Gastroesophageal sphincter (tissue), 4 donors: ENCODE data around the gene GADL1. TPM values are rescaled to one million over a fixed set of nuclear protein-coding genes. Genes with fewer than 3 reads are reported as not detected.

Experiments used
- ATAC-seq: fragments of 150-250 bp; one replicate; pipeline ENCODE4 v1.9.1; 2016; ENCODE audit warnings: mild to moderate bottlenecking, moderate library complexity
- H3K27ac ChIP-seq, 4 donors: fragments of 200-600 bp; sonication (generic) in 3 of 4; 1 replicate in 3 of 4; 2 replicates in 1 of 4; pipeline ENCODE4 v1.5.1; 2016 to 2019
- H3K27me3 ChIP-seq: fragments of 200-600 bp; sonication (generic); one replicate; pipeline ENCODE4 v1.5.1; 2019
- H3K36me3 ChIP-seq, 2 donors: fragments of 200-600 bp; sonication (generic); one replicate each; pipeline ENCODE4 v1.5.1; 2019; ENCODE audit warnings: control low read depth in 1 of 2
- H3K4me1 ChIP-seq, 3 donors: fragments of 200-600 bp; sonication (generic); 1 replicate in 2 of 3; 2 replicates in 1 of 3; pipeline ENCODE4 v1.5.1; 2016 to 2019; ENCODE audit warnings: control low read depth in 2 of 3
- H3K4me3 ChIP-seq, 2 donors: fragments of 200-600 bp; sonication (generic); one replicate each; pipeline ENCODE4 v1.5.1; 2019; ENCODE audit warnings: mild to moderate bottlenecking in 1 of 2, moderate library complexity in 1 of 2
- H3K9me3 ChIP-seq, 3 donors: fragments of 200-600 bp; sonication (generic); one replicate each; pipeline ENCODE4 v1.5.1; 2017 to 2019; ENCODE audit warnings: control low read depth in 2 of 3
- CTCF ChIP-seq, 4 experiments: fragments of 200-600 bp in 2 of 4; fragments of 450-650 bp in 2 of 4; sonication (generic) in 1 of 4; IDR thresholded peaks; one replicate each; pipeline ENCODE4 v1.5.1; 2017 to 2019; ENCODE audit warnings: antibody characterized with exemption in 4 of 4, mild to moderate bottlenecking in 2 of 4, moderate library complexity in 2 of 4
- EP300 ChIP-seq: sonication (generic); formaldehyde crosslinking; IDR thresholded peaks from one replicate; pipeline ENCODE4 v1.6.1; 2017; ENCODE audit warnings: antibody characterized with exemption, mild to moderate bottlenecking
- POLR2A ChIP-seq, 2 donors: fragments of 450-650 bp; IDR thresholded peaks; one replicate each; pipeline ENCODE4 v1.6.1; 2017; ENCODE audit warnings: antibody characterized with exemption in 2 of 2, mild to moderate bottlenecking in 2 of 2, moderate library complexity in 1 of 2
- POLR2AphosphoS5 ChIP-seq: sonication (generic); formaldehyde crosslinking; IDR thresholded peaks from one replicate; pipeline ENCODE4 v1.6.1; 2017; ENCODE audit warnings: antibody characterized with exemption
- WGBS, 2 donors: methylation state at CpG; one replicate each; pipeline ENCODE4 v1.1.5; 2018; ENCODE audit warnings: low coverage in 1 of 2; 5-methylcytosine and 5-hydroxymethylcytosine counted together
- total RNA-seq, 4 donors: library from RNA; depleted of rRNA; stranded (reverse); fragments of >200 nt; gene quantifications; one replicate each; pipeline ENCODE4 v1.1.0, GENCODE V29; 2016

The GADL1 gene
- total RNA-seq, 4 donors from 2014 or later, result 2.2 to 20.9 (median 3.9) TPM

- Histone ChIP-seq H3K4me3 (no peak overlapping the region), H3K9me3 (no peaks in the 10 kb centered on the region), H3K27me3 (no peaks in the 10 kb centered on the region), H3K36me3 (peaks cover 0 to 52% of the 10 kb centered on the region in 2 donors), H3K4me1 (peaks cover 33 to 78% (median 44%) of the 10 kb centered on the region in 3 donors), H3K27ac (peak overlapping the region in 3 of 4 donors; percentile 47 to 79 (median 73))
- peak; percentile 70 for ATAC-seq
- no peak for TF ChIP-seq POLR2A (IDR thresholded peaks at IDR 0.05)
- TF ChIP-seq CTCF (IDR thresholded peaks at IDR 0.05), result peak; percentile 57 to 91 (median 86)
- TF ChIP-seq EP300, result no peak
- peak; percentile 47 for TF ChIP-seq POLR2AphosphoS5
- 3 to 8% methylated on average over 2 of the region's 2 CpGs for WGBS, 2 donors
Observed at GRCh38 chr3:30693470-30694120, 200.9 kb downstream of the GADL1 start.

GRCh38 chr3:30692498-30693130, 201.8 kb downstream of the GADL1 start:
- peak overlapping the region; percentile 47 to 79 (median 66) for H3K27ac ChIP-seq
- H3K4me3 ChIP-seq, result no peak overlapping the region
- no peak for TF ChIP-seq CTCF (IDR thresholded peaks at IDR 0.05)
- no peak for TF ChIP-seq POLR2AphosphoS5
- no peak for TF ChIP-seq EP300
- WGBS, 2 donors, result 89 to 93% methylated on average over 2 to 3 of the region's 3 CpGs
- ATAC-seq, result no peak
- H3K27me3 ChIP-seq, result no peaks in the 10 kb centered on the region
- no peaks in the 10 kb centered on the region for H3K9me3 ChIP-seq
- peaks cover 9 to 62% of the 10 kb centered on the region in 2 donors for H3K36me3 ChIP-seq
- peaks cover 42 to 88% (median 53%) of the 10 kb centered on the region in 3 donors for H3K4me1 ChIP-seq

GRCh38 chr3:30691944-30692343, 202.5 kb downstream of the GADL1 start:
- no peaks in the 10 kb centered on the region for H3K9me3 ChIP-seq
- H3K4me1 ChIP-seq, result peaks cover 45 to 93% (median 54%) of the 10 kb centered on the region in 3 donors
- peaks cover 12 to 67% of the 10 kb centered on the region in 2 donors for H3K36me3 ChIP-seq
- no peak overlapping the region for H3K4me3 ChIP-seq
- peak; percentile 38 for ATAC-seq
- TF ChIP-seq CTCF (IDR thresholded peaks at IDR 0.05) (no peak), POLR2A (IDR thresholded peaks at IDR 0.05) (no peak), EP300 (no peak), POLR2AphosphoS5 (peak; percentile 17)
- no peaks in the 10 kb centered on the region for H3K27me3 ChIP-seq
- H3K27ac ChIP-seq, result peak overlapping the region; percentile 58 to 79 (median 74)
- 64 to 73% methylated on average over 1 of the region's 1 CpG for WGBS, 2 donors

GRCh38 chr3:30691249-30691880, 203.1 kb downstream of the GADL1 start:
- Histone ChIP-seq H3K4me1 (peaks cover 39 to 93% (median 52%) of the 10 kb centered on the region in 3 donors), H3K27me3 (no peaks in the 10 kb centered on the region), H3K27ac (peak overlapping the region; percentile 73 to 79 (median 76)), H3K4me3 (no peak overlapping the region), H3K36me3 (peaks cover 12 to 67% of the 10 kb centered on the region in 2 donors), H3K9me3 (no peaks in the 10 kb centered on the region)
- no CpG with 5 or more reads among the region's 10 CpGs for WGBS, 2 donors
- peak; percentile 30 for ATAC-seq
- TF ChIP-seq CTCF (IDR thresholded peaks at IDR 0.05), result no peak
- TF ChIP-seq EP300, result no peak
- no peak for TF ChIP-seq POLR2AphosphoS5
- no peak for TF ChIP-seq POLR2A (IDR thresholded peaks at IDR 0.05)
